Measurements from ENCODE around the gene CCR6. TPM values are rescaled to one million over a fixed set of nuclear protein-coding genes. Genes with fewer than 3 reads are reported as not detected.

CCR6 gene
- total and polyA plus RNA-seq, 10 of the 15 experiments (the other 5 are each of a cell fraction or from before 2014, with no cell fraction given) = 2.2 to 7.6 (median 6.7) TPM

GRCh38 chr6:167096991-167097390, 25.9 kb upstream of the CCR6 start:
- Histone ChIP-seq H3K9ac (ENCODE audit: control insufficient read depth, insufficient read depth, low read length) (no peak overlapping the region), H3K27me3 (replicated peaks in 1 of 2; ENCODE audit: control insufficient read depth in 2 of 2, insufficient read depth in 2 of 2, low read length in 1 of 2) (no peaks in the 10 kb centered on the region), H3K9me3 (replicated peaks; ENCODE audit: control insufficient read depth, insufficient read depth, low read length) (no peaks in the 10 kb centered on the region), H3K27ac (ENCODE audit: control insufficient read depth, insufficient read depth) (0 out of 2 replicates have a peak overlapping the region, but pooled peaks have one; percentile 39), H3K4me1 (ENCODE audit: control insufficient read depth, insufficient read depth, low read length) (peaks cover 49% of the 10 kb centered on the region), H4K20me1 (ENCODE audit: control insufficient read depth, insufficient read depth) (no peaks in the 10 kb centered on the region), H3K4me2 (ENCODE audit: control insufficient read depth, insufficient read depth) (no peak overlapping the region), H3K36me3 (ENCODE audit: control insufficient read depth in 2 of 2, insufficient read depth in 2 of 2, low read length in 1 of 2) (no peaks in the 10 kb centered on the region), H3K79me2 (ENCODE audit: control insufficient read depth, insufficient read depth, low read length) (peaks cover 14% of the 10 kb centered on the region), H2AFZ (ENCODE audit: control insufficient read depth, low read depth, low read length) (no peak overlapping the region), H3K4me3 (no peak overlapping the region)
- TF ChIP-seq SMARCA5 (IDR thresholded peaks at IDR 0.05) (no peak), SMAD1 (IDR thresholded peaks at IDR 0.05; ENCODE audit: low read depth, partially characterized antibody) (no peak)
- in situ Hi-C loops (cut with MboI) = no loop called here
- no TSS peak for BruUV-seq (replicated peaks)
- CTCF ChIA-PET = interaction anchor here (0.7 to 3.3 kb wide), 2 partner anchors 17 to 816 kb away, joined by 3 to 20 read pairs; no protein-coding TSS in a partner anchor
- intact Hi-C loops (cut with micrococcal nuclease; ENCODE audit: unreplicated experiment) = loop anchor here (5.0 to 10.0 kb wide), 2 partner anchors 265 to 762 kb away; no protein-coding TSS in a partner anchor
- DNase-seq (ENCODE audit: low read depth, low spot score) (no peak), FAIRE-seq (no peak), ATAC-seq (no peak)
- SMC1A ChIA-PET (ENCODE audit: uncharacterized antibody, unreplicated experiment) = interaction anchor here (1.0 to 10.1 kb wide), 4 partner anchors 12 to 95 kb away, joined by 3 to 97 read pairs (median 11); partner anchors contain the start of gene CEP43
- RAD21 ChIA-PET (ENCODE audit: unreplicated experiment) = interaction anchor here (0.9 kb wide), 1 partner anchor 28 kb away, joined by 3 read pairs; no protein-coding TSS in a partner anchor
- WGBS (ENCODE audit: insufficient coverage, insufficient replicate concordance, low lambda C conversion rate, missing lambda C conversion rate) = 99% methylated on average over 7 of the region's 7 CpGs
- POLR2A ChIA-PET = interaction anchor here (0.7 to 3.0 kb wide), 2 partner anchors 17 to 25 kb away, joined by 4 to 17 read pairs; no protein-coding TSS in a partner anchor

- RAD21 ChIA-PET (ENCODE audit: unreplicated experiment) = interaction anchor here (0.7 to 3.0 kb wide), 3 partner anchors 16 to 43 kb away, joined by 3 to 22 read pairs (median 9); partner anchors contain the start of gene CCR6
- 97% methylated on average over 21 of the region's 23 CpGs for WGBS (ENCODE audit: insufficient coverage, insufficient replicate concordance, low lambda C conversion rate, missing lambda C conversion rate)
- Histone ChIP-seq H3K27ac (ENCODE audit: control insufficient read depth, insufficient read depth) (no peak overlapping the region), H4K20me1 (ENCODE audit: control insufficient read depth, insufficient read depth) (no peaks in the 10 kb centered on the region), H3K9me3 (replicated peaks; ENCODE audit: control insufficient read depth, insufficient read depth, low read length) (no peaks in the 10 kb centered on the region; the same call in 2 of the 3 replicates), H2AFZ (ENCODE audit: control insufficient read depth, low read depth, low read length) (no peak overlapping the region), H3K27me3 (replicated peaks in 1 of 2; ENCODE audit: control insufficient read depth in 2 of 2, insufficient read depth in 2 of 2, low read length in 1 of 2) (no peaks in the 10 kb centered on the region), H3K4me3 (no peak overlapping the region), H3K9ac (ENCODE audit: control insufficient read depth, insufficient read depth, low read length) (no peak overlapping the region), H3K36me3 (ENCODE audit: control insufficient read depth in 2 of 2, insufficient read depth in 2 of 2, low read length in 1 of 2) (no peaks in the 10 kb centered on the region), H3K4me1 (ENCODE audit: control insufficient read depth, insufficient read depth, low read length) (peaks cover 47% of the 10 kb centered on the region), H3K4me2 (ENCODE audit: control insufficient read depth, insufficient read depth) (no peak overlapping the region), H3K79me2 (ENCODE audit: control insufficient read depth, insufficient read depth, low read length) (peaks cover 10% of the 10 kb centered on the region)
- POLR2A ChIA-PET = interaction anchor here (0.8 to 3.0 kb wide), 3 partner anchors 14 to 24 kb away, joined by 3 to 17 read pairs (median 12); partner anchors contain the start of gene CCR6
- CTCF ChIA-PET = interaction anchor here (1.0 to 3.3 kb wide), 4 partner anchors 10 to 21 kb away, joined by 3 to 20 read pairs (median 6); no protein-coding TSS in a partner anchor
- ATAC-seq (no peak), FAIRE-seq (no peak), DNase-seq (ENCODE audit: low read depth, low spot score) (no peak)
- SMC1A ChIA-PET (ENCODE audit: uncharacterized antibody, unreplicated experiment) = interaction anchor here (0.9 to 2.7 kb wide), 8 partner anchors 14 to 56 kb away, joined by 3 to 18 read pairs (median 6); partner anchors contain the start of gene CCR6
- 0 out of 2 replicates have a peak, but pooled peaks have one; percentile 11 for TF ChIP-seq MLLT1 (IDR thresholded peaks at IDR 0.05)
- no peak for TF ChIP-seq MTA2 (IDR thresholded peaks at IDR 0.05; ENCODE audit: low read depth)
- in situ Hi-C loops (cut with MboI) (no loop called here), intact Hi-C loops (cut with micrococcal nuclease; ENCODE audit: unreplicated experiment) (loop anchor here (5.0 to 10.0 kb wide), 2 partner anchors 265 to 763 kb away; no protein-coding TSS in a partner anchor)
- no TSS peak for BruUV-seq (replicated peaks)
Measured at GRCh38 chr6:167097770-167098169, 25.1 kb upstream of the CCR6 start.

Data from GM12878 (cell line).